Measurements from ENCODE around the gene NSMCE3. TPM values are rescaled to one million over a fixed set of nuclear protein-coding genes. Genes with fewer than 3 reads are reported as not detected.
"Not testable (repeated sequence)": the region's sequence is repeated elsewhere in the genome, so short reads cannot be mapped to it uniquely, and the experiment has no call there.

Gene NSMCE3
- total RNA-seq, 4 donors from 2014 or later = 4.6 to 8.8 (median 7.6) TPM

DNA sequence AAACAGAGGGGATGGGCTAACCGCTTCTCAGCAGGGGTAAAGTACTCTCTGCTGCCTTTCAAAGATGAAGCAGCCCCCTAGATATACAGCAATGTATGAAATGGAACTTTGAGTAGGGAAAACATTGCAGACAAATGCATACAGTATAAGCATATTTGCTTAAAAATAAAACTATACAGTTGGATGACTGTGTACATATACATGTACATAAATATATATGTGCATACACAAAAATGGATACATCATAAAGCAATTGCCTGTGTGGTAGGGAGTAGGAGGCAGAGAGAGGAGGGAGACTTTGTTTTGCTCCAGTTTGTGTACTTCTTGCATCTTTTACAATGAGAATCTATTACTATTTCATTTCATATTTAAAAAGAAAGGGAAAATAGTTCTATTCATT lies 28.4 kb downstream of the NSMCE3 start:
- DNase-seq (ENCODE audit: low spot score in 2 of 2) = no peak
- intact Hi-C loops (cut with DNase I; ENCODE audit: low total_unique reads) = no loop called here
- TF ChIP-seq POLR2A (IDR thresholded peaks at IDR 0.05) (no peak), CTCF (IDR thresholded peaks at IDR 0.05) (no peak)
- no peak overlapping the region for H3K4me3 ChIP-seq (ENCODE audit: low read depth, poor library complexity, severe bottlenecking)
- 87 to 94% methylated on average over 1 of the region's 1 CpG for WGBS, 2 donors

GRCh38 chr15:29239395-29239794 lies 30.2 kb downstream of the NSMCE3 start:
- 44 to 55% methylated on average over 3 of the region's 3 CpGs for WGBS, 2 donors
- intact Hi-C loops (cut with DNase I; ENCODE audit: low total_unique reads) = no loop called here
- H3K4me3 ChIP-seq (ENCODE audit: low read depth, poor library complexity, severe bottlenecking) = no peak overlapping the region
- DNase-seq (ENCODE audit: low spot score in 2 of 2) = no peak
- TF ChIP-seq CTCF (IDR thresholded peaks at IDR 0.05) = no peak
- no peak for TF ChIP-seq POLR2A (IDR thresholded peaks at IDR 0.05)

- 81 to 92% methylated on average over 4 of the region's 4 CpGs for WGBS, 2 donors
- TF ChIP-seq CTCF (IDR thresholded peaks at IDR 0.05) (no peak), POLR2A (IDR thresholded peaks at IDR 0.05) (no peak)
- intact Hi-C loops (cut with DNase I; ENCODE audit: low total_unique reads) = no loop called here
- DNase-seq (ENCODE audit: low spot score in 2 of 2) = no peak
- H3K4me3 ChIP-seq (ENCODE audit: low read depth, poor library complexity, severe bottlenecking) = no peak overlapping the region
Observed at GRCh38 chr15:29233566-29233965, 36.1 kb downstream of the NSMCE3 start.

DNA sequence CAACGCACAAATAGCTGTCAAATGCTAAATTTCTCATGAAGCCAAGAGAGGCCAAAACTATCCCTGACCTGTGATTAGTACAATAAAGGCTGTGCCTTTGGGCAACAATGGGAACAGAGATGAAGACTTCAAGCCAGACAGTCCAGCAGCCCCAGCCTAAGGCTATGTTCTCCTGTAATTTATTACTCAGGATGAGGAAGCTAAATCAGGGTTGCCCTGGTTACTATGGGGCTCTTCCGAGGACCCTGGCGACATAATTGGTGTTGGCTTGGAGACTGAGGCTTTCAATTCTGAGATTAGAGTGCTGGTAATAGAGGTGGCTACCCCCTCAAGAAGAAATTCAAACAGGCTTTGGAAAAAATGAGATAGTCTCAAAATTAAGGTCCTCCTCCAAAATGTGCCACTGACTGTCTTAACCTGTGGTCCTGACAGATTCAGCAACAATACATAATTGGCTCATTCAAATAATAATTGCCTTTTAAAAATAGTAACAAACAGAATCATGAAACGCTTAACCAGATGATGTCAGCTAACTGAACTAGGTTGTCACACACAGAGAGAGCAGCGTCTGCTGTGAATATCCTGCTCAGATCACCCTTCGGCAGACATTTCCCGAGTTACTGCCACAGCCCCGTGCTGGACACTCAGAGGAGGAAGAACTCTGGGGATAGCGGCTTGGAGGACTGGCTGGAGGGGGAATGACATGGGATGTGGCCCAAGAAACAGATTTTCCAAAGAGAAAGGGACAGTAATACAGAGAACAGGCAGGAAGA lies 43.0 kb downstream of the NSMCE3 start:
- DNase-seq (ENCODE audit: low spot score in 2 of 2) = no peak
- 34 to 38% methylated on average over 9 of the region's 9 CpGs for WGBS, 2 donors
- no peak overlapping the region for H3K4me3 ChIP-seq (ENCODE audit: low read depth, poor library complexity, severe bottlenecking)
- intact Hi-C loops (cut with DNase I; ENCODE audit: low total_unique reads) = no loop called here
- TF ChIP-seq CTCF (IDR thresholded peaks at IDR 0.05) (no peak), POLR2A (IDR thresholded peaks at IDR 0.05) (no peak)

DNA sequence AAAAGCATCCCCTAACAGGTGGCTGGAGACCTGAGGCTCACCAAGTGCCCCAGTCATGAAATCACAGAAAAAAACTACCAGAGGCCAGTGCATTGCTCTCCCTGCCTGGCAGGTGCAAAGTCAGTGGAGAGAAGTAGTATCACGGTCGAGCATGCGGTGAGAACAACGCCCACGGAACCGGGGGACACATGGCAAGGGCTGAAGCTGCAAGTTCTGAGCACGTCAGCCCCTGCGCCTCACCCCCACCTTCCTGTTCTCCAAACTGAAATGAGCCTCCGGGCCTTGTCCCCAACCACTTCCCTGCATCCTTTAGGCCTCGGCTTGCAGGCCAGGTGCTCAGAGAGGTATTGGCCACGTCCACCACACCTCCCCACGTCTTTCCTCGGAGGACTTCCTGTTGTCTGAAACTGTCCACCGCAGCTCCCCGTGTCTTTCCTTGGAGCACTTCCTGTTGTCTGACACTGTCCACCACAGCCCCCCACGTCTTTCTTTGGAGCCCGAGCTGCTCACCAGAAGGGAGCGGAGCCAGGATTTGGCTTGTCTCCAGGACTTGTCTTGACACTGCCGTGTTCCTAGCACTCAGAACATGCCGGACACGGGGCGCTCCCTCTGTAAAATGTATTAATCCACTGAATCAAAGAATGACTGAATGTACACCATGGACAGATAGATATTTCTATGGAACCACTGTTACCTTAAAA lies 43.9 kb downstream of the NSMCE3 start:
- DNase-seq (ENCODE audit: low spot score in 2 of 2) = no peak
- 72 to 78% methylated on average over 22 of the region's 22 CpGs for WGBS, 2 donors
- H3K4me3 ChIP-seq (ENCODE audit: low read depth, poor library complexity, severe bottlenecking) = no peak overlapping the region
- no peak for TF ChIP-seq POLR2A (IDR thresholded peaks at IDR 0.05)
- TF ChIP-seq CTCF (IDR thresholded peaks at IDR 0.05) = no peak
- intact Hi-C loops (cut with DNase I; ENCODE audit: low total_unique reads) = no loop called here

- 95 to 97% methylated on average over 8 to 12 of the region's 15 CpGs for WGBS, 2 donors
- intact Hi-C loops (cut with DNase I; ENCODE audit: low total_unique reads) = not testable (repeated sequence)
Observed at GRCh38 chr15:29224987-29225363, 44.6 kb downstream of the NSMCE3 start.

DNA sequence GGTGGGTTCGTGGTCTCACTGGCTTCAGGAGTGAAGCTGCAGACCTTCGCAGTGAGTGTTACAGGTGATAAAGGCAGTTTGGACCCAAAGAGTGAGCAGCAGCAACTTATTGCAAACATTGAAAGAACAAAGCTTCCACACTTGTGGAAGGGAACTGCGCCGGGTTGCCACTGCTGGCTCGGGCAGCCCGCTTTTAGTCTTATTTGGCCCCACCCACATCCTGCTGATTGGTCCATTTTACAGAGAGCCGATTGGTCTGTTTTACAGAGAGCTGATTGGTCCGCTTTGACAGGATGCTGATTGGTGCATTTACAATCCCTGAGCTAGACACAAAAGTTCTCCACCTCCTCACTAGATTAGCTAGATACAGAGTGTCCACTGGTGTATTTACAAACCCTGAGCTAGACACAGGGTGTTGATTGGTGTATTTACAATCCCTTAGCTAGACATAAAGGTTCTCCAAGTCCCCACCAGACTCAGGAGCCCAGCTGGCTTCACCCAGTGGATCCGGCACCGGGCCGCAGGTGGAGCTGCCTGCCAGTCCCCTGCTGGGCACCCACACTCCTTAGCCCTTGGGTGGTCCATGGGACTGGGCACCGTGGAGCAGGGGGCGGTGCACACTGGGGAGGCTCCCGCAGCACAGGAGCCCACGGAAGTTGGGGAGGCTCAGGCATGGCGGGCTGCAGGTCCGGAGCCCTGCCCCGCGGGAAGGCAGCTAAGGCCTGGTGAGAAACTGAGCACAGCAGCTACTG lies 45.2 kb downstream of the NSMCE3 start:
- intact Hi-C loops (cut with DNase I; ENCODE audit: low total_unique reads); H3K4me3 ChIP-seq (ENCODE audit: low read depth, poor library complexity, severe bottlenecking); DNase-seq (ENCODE audit: low spot score in 2 of 2): not testable (repeated sequence)
- 84 to 95% methylated on average over 15 to 17 of the region's 19 CpGs for WGBS, 2 donors

More at GRCh38 chr15:29224987-29225363, 44.6 kb downstream of the NSMCE3 start:
- DNase-seq (ENCODE audit: low spot score in 2 of 2); H3K4me3 ChIP-seq (ENCODE audit: low read depth, poor library complexity, severe bottlenecking): not testable (repeated sequence)
